Uterus (tissue), 4 donors: ENCODE measurements around the gene ZNF695. TPM values are rescaled to one million over a fixed set of nuclear protein-coding genes. Genes with fewer than 3 reads are reported as not detected.
A peak's percentile ranks its signal among the peaks of the same experiment; 100 is the strongest.

Experiments
- DNase-seq, 2 donors: peaks; one replicate each; pipeline ENCODE4 v3.0.0-alpha.2; 2019 to 2020
- H3K27ac ChIP-seq, 2 donors: fragments of 200-600 bp; sonication (generic); 1 replicate in 1 of 2; 2 replicates in 1 of 2; pipeline ENCODE4 v1.5.1; 2016 to 2018
- H3K27me3 ChIP-seq, 2 donors: fragments of 200-600 bp; sonication (generic); one replicate each; pipeline ENCODE4 v1.5.1; 2018 to 2019; ENCODE audit warnings: control low read depth in 1 of 2
- H3K36me3 ChIP-seq, 2 donors: fragments of 200-600 bp; sonication (generic); one replicate each; pipeline ENCODE4 v1.5.1; 2019; ENCODE audit warnings: control low read depth in 1 of 2
- H3K4me1 ChIP-seq, 2 donors: fragments of 200-600 bp; sonication (generic); one replicate each; pipeline ENCODE4 v1.5.1; 2018 to 2019; ENCODE audit warnings: control low read depth in 1 of 2
- H3K4me3 ChIP-seq, 2 donors: fragments of 200-600 bp; sonication (generic); 1 replicate in 1 of 2; 2 replicates in 1 of 2; pipeline ENCODE4 v1.5.1; 2018 to 2019; ENCODE audit warnings: mild to moderate bottlenecking in 1 of 2
- H3K9me3 ChIP-seq, 2 donors: fragments of 200-600 bp; sonication (generic); one replicate each; pipeline ENCODE4 v1.5.1; 2019; ENCODE audit warnings: control low read depth in 1 of 2
- POLR2A ChIP-seq, 2 donors: fragments of 450-650 bp; IDR thresholded peaks; one replicate each; pipeline ENCODE4 v1.6.1; 2016; ENCODE audit warnings: antibody characterized with exemption in 2 of 2, mild to moderate bottlenecking in 1 of 2, moderate library complexity in 1 of 2
- intact Hi-C: fragments of 100-400 bp; cut with DNase I; formaldehyde crosslinking; loops from one replicate; pipeline ENCODE4 v1.15.1; 2023; ENCODE audit warnings: low total_unique reads
- total RNA-seq, 4 donors: library from RNA; depleted of rRNA in 3 of 4; stranded (reverse); fragments of >200 nt in 3 of 4; gene quantifications; one replicate each; pipeline versions ENCODE4 v1.1.0 to v1.2.4, GENCODE V29; 2014 to 2023
- TF ChIP-seq, protein P1 (sequence below), 4 experiments: fragments of 200-600 bp in 2 of 4; fragments of 450-650 bp in 2 of 4; sonication (generic) in 2 of 4; IDR thresholded peaks; one replicate each; pipeline ENCODE4 v1.5.1; 2016 to 2019; ENCODE audit warnings: antibody characterized with exemption in 4 of 4, mild to moderate bottlenecking in 2 of 4, moderate library complexity in 1 of 4
- donor health status: DM: yes; HTN: yes; CAD: no.

The ZNF695 gene
- total RNA-seq = 1 to 10 TPM in 1 of 4 donors, not detected in 3; 3.5 TPM

GRCh38 chr1:247007511-247008405 is at the start of gene ZNF695:
ZNF695 (minus strand) TSS chr1:247008057; CDS start chr1:247007908, 149 bp downstream.
- Histone ChIP-seq H3K4me3 (peak within 1 kb of the TSS; percentile 12 to 32), H3K9me3 (peaks cover 0 to 4% of the 10 kb centered on the region in 2 donors), H3K4me1 (no peaks in the 10 kb centered on the region), H3K36me3 (no peaks in the 10 kb centered on the region), H3K27me3 (no peaks in the 10 kb centered on the region), H3K27ac (no peak within 1 kb of the TSS)
- intact Hi-C loops = no loop called here
- TF ChIP-seq, protein P1, sequence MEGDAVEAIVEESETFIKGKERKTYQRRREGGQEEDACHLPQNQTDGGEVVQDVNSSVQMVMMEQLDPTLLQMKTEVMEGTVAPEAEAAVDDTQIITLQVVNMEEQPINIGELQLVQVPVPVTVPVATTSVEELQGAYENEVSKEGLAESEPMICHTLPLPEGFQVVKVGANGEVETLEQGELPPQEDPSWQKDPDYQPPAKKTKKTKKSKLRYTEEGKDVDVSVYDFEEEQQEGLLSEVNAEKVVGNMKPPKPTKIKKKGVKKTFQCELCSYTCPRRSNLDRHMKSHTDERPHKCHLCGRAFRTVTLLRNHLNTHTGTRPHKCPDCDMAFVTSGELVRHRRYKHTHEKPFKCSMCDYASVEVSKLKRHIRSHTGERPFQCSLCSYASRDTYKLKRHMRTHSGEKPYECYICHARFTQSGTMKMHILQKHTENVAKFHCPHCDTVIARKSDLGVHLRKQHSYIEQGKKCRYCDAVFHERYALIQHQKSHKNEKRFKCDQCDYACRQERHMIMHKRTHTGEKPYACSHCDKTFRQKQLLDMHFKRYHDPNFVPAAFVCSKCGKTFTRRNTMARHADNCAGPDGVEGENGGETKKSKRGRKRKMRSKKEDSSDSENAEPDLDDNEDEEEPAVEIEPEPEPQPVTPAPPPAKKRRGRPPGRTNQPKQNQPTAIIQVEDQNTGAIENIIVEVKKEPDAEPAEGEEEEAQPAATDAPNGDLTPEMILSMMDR (IDR thresholded peaks at IDR 0.05) = no peak
- DNase-seq = peak; percentile 45 to 46

GRCh38 chr1:247056071-247056470 is 48.2 kb upstream of the ZNF695 start:
- no peak overlapping the region for H3K27ac ChIP-seq
- no peak overlapping the region for H3K4me3 ChIP-seq
- TF ChIP-seq POLR2A (IDR thresholded peaks at IDR 0.05) = no peak
- TF ChIP-seq, protein P1 (IDR thresholded peaks at IDR 0.05) = no peak
- no peaks in the 10 kb centered on the region for H3K9me3 ChIP-seq
- peaks cover 0 to 4% of the 10 kb centered on the region in 2 donors for H3K4me1 ChIP-seq
- intact Hi-C loops = no loop called here
- DNase-seq = no peak
- no peaks in the 10 kb centered on the region for H3K27me3 ChIP-seq
- H3K36me3 ChIP-seq = no peaks in the 10 kb centered on the region

DNA sequence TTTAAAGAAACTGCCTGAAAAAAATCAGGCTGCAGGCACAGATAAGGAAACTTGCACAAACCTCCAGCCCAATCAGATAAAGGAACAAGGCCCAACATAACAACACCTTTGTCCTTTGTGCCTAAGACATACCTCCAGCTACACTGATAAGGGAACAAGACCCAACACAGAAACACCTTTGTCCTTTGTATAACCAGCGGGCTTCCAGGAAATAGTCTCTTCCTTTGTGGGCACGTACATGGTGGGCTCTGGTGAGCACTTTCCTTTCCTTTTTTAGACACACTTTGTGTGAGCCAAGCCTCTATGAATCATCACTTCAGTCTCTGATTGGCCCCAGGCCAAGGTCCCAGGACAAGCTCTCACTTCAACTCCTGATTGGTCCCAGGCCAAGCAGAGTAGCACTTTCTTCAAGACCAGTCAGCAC is 47.1 kb upstream of the ZNF695 start:
- H3K27ac ChIP-seq = no peak overlapping the region
- H3K9me3 ChIP-seq = no peaks in the 10 kb centered on the region
- no peak for TF ChIP-seq POLR2A (IDR thresholded peaks at IDR 0.05)
- TF ChIP-seq, protein P1 (IDR thresholded peaks at IDR 0.05) = no peak
- no peak overlapping the region for H3K4me3 ChIP-seq
- DNase-seq = peak; percentile 20 to 39
- no peaks in the 10 kb centered on the region for H3K27me3 ChIP-seq
- peaks cover 0 to 4% of the 10 kb centered on the region in 2 donors for H3K4me1 ChIP-seq
- intact Hi-C loops = no loop called here
- H3K36me3 ChIP-seq = no peaks in the 10 kb centered on the region

DNA sequence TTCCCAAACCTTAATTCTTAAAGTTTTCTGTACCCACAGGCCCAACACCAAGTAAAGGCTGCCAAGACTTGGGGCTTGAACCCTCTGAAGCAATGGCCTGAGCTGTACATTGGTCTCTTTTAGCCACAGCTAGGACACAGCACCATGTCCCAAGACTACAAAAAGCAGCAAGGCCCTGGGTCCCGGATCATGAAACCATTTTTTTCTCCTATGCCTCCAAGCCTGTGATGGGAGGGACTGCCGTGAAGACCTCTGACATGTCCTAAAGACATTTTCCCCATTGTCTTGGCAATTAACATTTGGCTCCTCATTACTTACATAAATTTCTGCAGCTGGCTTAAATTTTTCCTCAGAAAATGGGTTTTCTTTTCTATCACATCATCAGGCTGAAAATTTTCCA is 39.8 kb upstream of the ZNF695 start:
- TF ChIP-seq, protein P1 (IDR thresholded peaks at IDR 0.05) = no peak
- no peak for TF ChIP-seq POLR2A (IDR thresholded peaks at IDR 0.05)
- DNase-seq = no peak
- H3K4me3 ChIP-seq = no peak overlapping the region
- no peaks in the 10 kb centered on the region for H3K4me1 ChIP-seq
- no peaks in the 10 kb centered on the region for H3K27me3 ChIP-seq
- intact Hi-C loops = no loop called here
- H3K9me3 ChIP-seq = peaks cover 0 to 15% of the 10 kb centered on the region in 2 donors
- H3K36me3 ChIP-seq = no peaks in the 10 kb centered on the region
- no peak overlapping the region for H3K27ac ChIP-seq

DNA sequence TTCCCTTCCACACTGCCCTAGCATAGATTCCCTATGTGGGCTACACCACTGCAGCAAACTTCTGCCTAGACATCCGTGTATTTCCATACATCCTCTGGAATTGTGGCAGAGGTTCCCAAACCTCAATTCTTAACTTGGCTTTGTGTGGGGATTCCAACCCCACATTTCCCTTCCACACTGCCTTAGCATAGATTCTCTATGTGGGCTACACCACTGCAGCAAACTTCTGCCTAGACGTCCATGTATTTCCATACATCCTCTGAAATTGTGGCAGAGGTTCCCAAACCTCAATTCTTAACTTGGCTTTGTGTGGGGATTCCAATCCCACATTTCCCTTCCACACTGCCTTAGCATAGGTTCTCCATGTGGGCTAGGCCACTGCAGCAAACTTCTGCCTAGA is 39.4 kb upstream of the ZNF695 start:
- Histone ChIP-seq H3K4me1 (no peaks in the 10 kb centered on the region), H3K27me3 (no peaks in the 10 kb centered on the region), H3K27ac (no peak overlapping the region), H3K4me3 (no peak overlapping the region), H3K9me3 (peaks cover 0 to 15% of the 10 kb centered on the region in 2 donors), H3K36me3 (no peaks in the 10 kb centered on the region)
- intact Hi-C loops = no loop called here
- no peak for TF ChIP-seq POLR2A (IDR thresholded peaks at IDR 0.05)
- no peak for DNase-seq
